ENCODE measurements around the gene SHCBP1. TPM values are rescaled to one million over a fixed set of nuclear protein-coding genes. Genes with fewer than 3 reads are reported as not detected.

Gene SHCBP1
- total and polyA plus RNA-seq, 9 of the 15 experiments (the other 6 are each of a cell fraction or from before 2014, with no cell fraction given) = 6.2 to 29.6 (median 19.7) TPM

DNA sequence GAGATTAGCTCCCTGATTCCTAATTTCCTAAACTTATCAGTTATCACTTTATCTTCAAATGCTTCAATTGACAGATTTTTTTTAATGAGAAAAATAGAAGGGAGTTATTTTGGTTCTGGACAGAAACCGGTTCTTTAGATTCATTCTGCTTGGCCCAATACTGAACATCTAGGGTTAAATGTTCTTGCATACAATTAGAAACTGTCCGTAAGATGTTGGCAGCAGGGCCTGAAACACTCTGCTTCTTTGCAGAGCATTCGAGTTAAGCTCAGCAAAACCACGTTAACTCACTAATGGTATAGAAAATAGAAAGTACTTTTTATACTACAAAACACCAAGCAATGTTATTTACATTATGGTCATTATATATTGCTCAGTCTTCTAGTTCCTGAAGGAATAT, 7.2 kb downstream of the SHCBP1 start:
- H3K4me3 ChIP-seq = no peak overlapping the region
- H3K36me3 ChIP-seq (ENCODE audit: control insufficient read depth, insufficient read depth, low read length) = peaks cover 82% of the 10 kb centered on the region
- ChIA-PET CTCF (ENCODE audit: low intra/inter-chr PET ratio) (no interaction called here), POLR2A (interaction anchor here (0.6 to 0.8 kb wide), 2 partner anchors 15 to 216 kb away, joined by 4 to 5 read pairs; no protein-coding TSS in a partner anchor)
- no peaks in the 10 kb centered on the region for H4K20me1 ChIP-seq (replicated peaks; ENCODE audit: control insufficient read depth, insufficient read depth, low read length)
- no peak for DNase-seq (ENCODE audit: extremely low read depth in 1 of 4, low spot score in 3 of 4)
- H3K27me3 ChIP-seq (ENCODE audit: control insufficient read depth in 2 of 2, insufficient read depth in 2 of 2, low read length in 2 of 2) = no peaks in the 10 kb centered on the region
- ATAC-seq = no peak
- WGBS (ENCODE audit: insufficient coverage, low coverage, missing lambda C conversion rate) = 92% methylated on average over 4 of the region's 4 CpGs
- intact Hi-C loops (cut with micrococcal nuclease) (no loop called here), in situ Hi-C loops (cut with MboI) (no loop called here)
- BruUV-seq (replicated peaks) = no TSS peak
- no peaks in the 10 kb centered on the region for H3K9me3 ChIP-seq (replicated peaks; ENCODE audit: control insufficient read depth, insufficient read depth, low read depth, low read length)
- H3K27ac ChIP-seq (ENCODE audit: extremely low read depth, low read depth, low read length) = no peak overlapping the region
- FAIRE-seq = no peak
- no peak for TF ChIP-seq SETDB1 (IDR thresholded peaks at IDR 0.05; ENCODE audit: low read length)
- TF ChIP-seq DPF2 (IDR thresholded peaks at IDR 0.05) = no peak
- no peak for TF ChIP-seq ZNF57 (CRISPR knock-in tag; IDR thresholded peaks at IDR 0.05)
- TF ChIP-seq, protein P1, sequence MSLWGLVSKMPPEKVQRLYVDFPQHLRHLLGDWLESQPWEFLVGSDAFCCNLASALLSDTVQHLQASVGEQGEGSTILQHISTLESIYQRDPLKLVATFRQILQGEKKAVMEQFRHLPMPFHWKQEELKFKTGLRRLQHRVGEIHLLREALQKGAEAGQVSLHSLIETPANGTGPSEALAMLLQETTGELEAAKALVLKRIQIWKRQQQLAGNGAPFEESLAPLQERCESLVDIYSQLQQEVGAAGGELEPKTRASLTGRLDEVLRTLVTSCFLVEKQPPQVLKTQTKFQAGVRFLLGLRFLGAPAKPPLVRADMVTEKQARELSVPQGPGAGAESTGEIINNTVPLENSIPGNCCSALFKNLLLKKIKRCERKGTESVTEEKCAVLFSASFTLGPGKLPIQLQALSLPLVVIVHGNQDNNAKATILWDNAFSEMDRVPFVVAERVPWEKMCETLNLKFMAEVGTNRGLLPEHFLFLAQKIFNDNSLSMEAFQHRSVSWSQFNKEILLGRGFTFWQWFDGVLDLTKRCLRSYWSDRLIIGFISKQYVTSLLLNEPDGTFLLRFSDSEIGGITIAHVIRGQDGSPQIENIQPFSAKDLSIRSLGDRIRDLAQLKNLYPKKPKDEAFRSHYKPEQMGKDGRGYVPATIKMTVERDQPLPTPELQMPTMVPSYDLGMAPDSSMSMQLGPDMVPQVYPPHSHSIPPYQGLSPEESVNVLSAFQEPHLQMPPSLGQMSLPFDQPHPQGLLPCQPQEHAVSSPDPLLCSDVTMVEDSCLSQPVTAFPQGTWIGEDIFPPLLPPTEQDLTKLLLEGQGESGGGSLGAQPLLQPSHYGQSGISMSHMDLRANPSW (CRISPR knock-in tag; IDR thresholded peaks at IDR 0.05) = no peak
- TF ChIP-seq, protein P2, sequence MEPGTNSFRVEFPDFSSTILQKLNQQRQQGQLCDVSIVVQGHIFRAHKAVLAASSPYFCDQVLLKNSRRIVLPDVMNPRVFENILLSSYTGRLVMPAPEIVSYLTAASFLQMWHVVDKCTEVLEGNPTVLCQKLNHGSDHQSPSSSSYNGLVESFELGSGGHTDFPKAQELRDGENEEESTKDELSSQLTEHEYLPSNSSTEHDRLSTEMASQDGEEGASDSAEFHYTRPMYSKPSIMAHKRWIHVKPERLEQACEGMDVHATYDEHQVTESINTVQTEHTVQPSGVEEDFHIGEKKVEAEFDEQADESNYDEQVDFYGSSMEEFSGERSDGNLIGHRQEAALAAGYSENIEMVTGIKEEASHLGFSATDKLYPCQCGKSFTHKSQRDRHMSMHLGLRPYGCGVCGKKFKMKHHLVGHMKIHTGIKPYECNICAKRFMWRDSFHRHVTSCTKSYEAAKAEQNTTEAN (CRISPR knock-in tag; IDR thresholded peaks at IDR 0.05) = no peak
- no peak overlapping the region for H3K9ac ChIP-seq (ENCODE audit: insufficient read depth in 1 of 2, low read depth in 2 of 2, low read length in 2 of 2)
- no peak overlapping the region for H3K4me2 ChIP-seq (ENCODE audit: insufficient read depth, low read length)
- H3K9me1 ChIP-seq (ENCODE audit: control insufficient read depth, insufficient read depth, low read length) = no peaks in the 10 kb centered on the region
- H3K4me1 ChIP-seq (replicated peaks in 1 of 2; ENCODE audit: control insufficient read depth in 2 of 2, insufficient read depth in 2 of 2, low read length in 2 of 2) = no peaks in the 10 kb centered on the region; a peak in 1 of 5 replicates
- H3K79me2 ChIP-seq (ENCODE audit: control insufficient read depth, insufficient read depth, low read length) = peaks cover 12% of the 10 kb centered on the region
- no peak overlapping the region for H2AFZ ChIP-seq (ENCODE audit: low read depth, low read length)

Data from K562 (cell line).